Gastrocnemius medialis (tissue), 4 donors: Measurements from ENCODE around the gene CPXM2.

ENCODE experiments used
- POLR2A ChIP-seq, 2 donors: fragments of 450-650 bp; IDR thresholded peaks; one replicate each; pipeline ENCODE4 v1.6.1; 2017; ENCODE audit warnings: antibody characterized with exemption in 2 of 2, mild to moderate bottlenecking in 2 of 2, moderate library complexity in 2 of 2
- TF ChIP-seq, protein P1 (sequence below), 5 experiments: fragments of 450-650 bp in 3 of 5; fragments of 200-600 bp in 2 of 5; sonication (generic) in 2 of 5; IDR thresholded peaks in 4 of 5; conservative IDR thresholded peaks in 1 of 5; 1 replicate in 4 of 5; 2 replicates in 1 of 5; pipeline ENCODE4 v1.5.1; 2016 to 2019; ENCODE audit warnings: antibody characterized with exemption in 5 of 5, mild to moderate bottlenecking in 3 of 5, moderate library complexity in 3 of 5

DNA sequence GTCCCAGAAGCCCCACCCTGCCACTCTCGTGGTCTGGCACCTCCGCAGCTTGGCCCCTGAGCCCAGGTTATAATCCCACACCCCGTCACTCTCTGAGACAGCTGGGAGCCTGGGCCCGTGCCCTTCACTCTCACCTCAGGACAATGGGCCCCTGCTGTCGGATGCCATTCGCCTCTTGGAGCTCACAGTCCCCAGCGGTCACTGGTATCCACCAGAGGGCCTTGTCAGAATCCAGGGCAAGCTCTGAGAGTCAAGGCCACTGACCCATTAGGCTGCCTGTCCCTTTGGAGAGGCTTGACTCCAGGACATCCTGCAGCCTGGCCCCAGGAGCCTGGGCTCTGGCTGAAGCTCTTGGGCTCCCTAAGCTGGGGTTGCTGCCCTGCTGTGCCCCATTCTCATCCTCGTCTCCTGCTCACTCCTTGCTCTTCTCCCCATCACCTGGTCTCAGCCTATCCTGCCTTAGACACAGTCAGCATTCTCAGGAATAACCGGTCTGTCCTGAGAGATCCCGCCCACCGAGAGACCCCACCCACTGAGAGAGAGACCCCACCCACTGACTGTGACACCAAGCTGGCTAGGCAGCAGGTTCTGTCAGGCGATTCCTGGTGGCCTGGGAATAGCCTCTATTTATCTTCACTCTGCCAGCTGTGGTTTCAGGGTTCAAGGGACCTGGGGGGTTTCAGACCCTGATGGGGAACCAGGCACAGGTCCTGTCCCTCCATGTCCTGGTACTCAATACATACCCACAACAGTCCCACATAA, 27.7 kb downstream of the CPXM2 start:
- TF ChIP-seq, protein P1, sequence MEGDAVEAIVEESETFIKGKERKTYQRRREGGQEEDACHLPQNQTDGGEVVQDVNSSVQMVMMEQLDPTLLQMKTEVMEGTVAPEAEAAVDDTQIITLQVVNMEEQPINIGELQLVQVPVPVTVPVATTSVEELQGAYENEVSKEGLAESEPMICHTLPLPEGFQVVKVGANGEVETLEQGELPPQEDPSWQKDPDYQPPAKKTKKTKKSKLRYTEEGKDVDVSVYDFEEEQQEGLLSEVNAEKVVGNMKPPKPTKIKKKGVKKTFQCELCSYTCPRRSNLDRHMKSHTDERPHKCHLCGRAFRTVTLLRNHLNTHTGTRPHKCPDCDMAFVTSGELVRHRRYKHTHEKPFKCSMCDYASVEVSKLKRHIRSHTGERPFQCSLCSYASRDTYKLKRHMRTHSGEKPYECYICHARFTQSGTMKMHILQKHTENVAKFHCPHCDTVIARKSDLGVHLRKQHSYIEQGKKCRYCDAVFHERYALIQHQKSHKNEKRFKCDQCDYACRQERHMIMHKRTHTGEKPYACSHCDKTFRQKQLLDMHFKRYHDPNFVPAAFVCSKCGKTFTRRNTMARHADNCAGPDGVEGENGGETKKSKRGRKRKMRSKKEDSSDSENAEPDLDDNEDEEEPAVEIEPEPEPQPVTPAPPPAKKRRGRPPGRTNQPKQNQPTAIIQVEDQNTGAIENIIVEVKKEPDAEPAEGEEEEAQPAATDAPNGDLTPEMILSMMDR (IDR thresholded peaks at IDR 0.05 in 4 of 5, conservative IDR thresholded peaks at IDR 0.05 in 1 of 5): no peak
- TF ChIP-seq POLR2A (IDR thresholded peaks at IDR 0.05): no peak
